Type B pancreatic cell (in vitro differentiated cells): Measurements from ENCODE around the gene RIMS3. TPM values are rescaled to one million over a fixed set of nuclear protein-coding genes. Genes with fewer than 3 reads are reported as not detected.

Experiments used
- DNase-seq: peaks from one replicate; pipeline ENCODE4 v3.0.0; 2021; ENCODE audit warnings: mixed read lengths; ENCODE audit not compliant: unreplicated experiment; ENCODE audit errors: extremely low spot score
- H3K27ac Mint-ChIP-seq: 2 replicates; pipeline ENCODE4 v1.8.0; 2021; ENCODE audit warnings: mild to moderate bottlenecking, mixed read lengths
- H3K27me3 Mint-ChIP-seq: 2 replicates; pipeline ENCODE4 v1.8.0; 2021; ENCODE audit warnings: mixed read lengths
- H3K36me3 Mint-ChIP-seq: 2 replicates; pipeline ENCODE4 v1.8.0; 2021; ENCODE audit warnings: mixed read lengths
- H3K4me1 Mint-ChIP-seq: one replicate; pipeline ENCODE4 v1.8.0; 2021; ENCODE audit warnings: mixed read lengths; ENCODE audit not compliant: unreplicated experiment
- H3K4me3 Mint-ChIP-seq: 2 replicates; pipeline ENCODE4 v1.8.0; 2021; ENCODE audit warnings: mild to moderate bottlenecking, mixed read lengths
- H3K9me3 Mint-ChIP-seq: 2 replicates; pipeline ENCODE4 v1.8.0; 2021; ENCODE audit warnings: mixed read lengths
- CTCF ChIP-seq: fragments of 200-600 bp; sonication (generic); conservative IDR thresholded peaks from 2 replicates; pipeline ENCODE4 v1.5.0; 2021; ENCODE audit warnings: antibody characterized with exemption, mild to moderate bottlenecking
- total RNA-seq: library from RNA; stranded (reverse); gene quantifications from 2 replicates; pipeline ENCODE4 v1.2.1, GENCODE V29; 2021; ENCODE audit warnings: low replicate concordance

The RIMS3 gene
- total RNA-seq, 1 donor from 2014 or later: 4.2 TPM

GRCh38 chr1:40646315-40646714 lies 19.2 kb downstream of the RIMS3 start:
- no peak for DNase-seq
- Mint-ChIP-seq H3K27ac (no peak overlapping the region), H3K27me3 (no peaks in the 10 kb centered on the region), H3K4me3 (no peak overlapping the region), H3K4me1 (no peaks in the 10 kb centered on the region), H3K36me3 (no peaks in the 10 kb centered on the region), H3K9me3 (no peaks in the 10 kb centered on the region)
- no peak for TF ChIP-seq CTCF

GRCh38 chr1:40645118-40645680 lies 20.3 kb downstream of the RIMS3 start:
- Mint-ChIP-seq H3K27ac (no peak overlapping the region), H3K27me3 (no peaks in the 10 kb centered on the region)

GRCh38 chr1:40641601-40642242 lies 23.8 kb downstream of the RIMS3 start:
- H3K4me1 Mint-ChIP-seq: no peaks in the 10 kb centered on the region
- no peaks in the 10 kb centered on the region for H3K27me3 Mint-ChIP-seq
- no peaks in the 10 kb centered on the region for H3K9me3 Mint-ChIP-seq
- no peaks in the 10 kb centered on the region for H3K36me3 Mint-ChIP-seq
- no peak overlapping the region for H3K27ac Mint-ChIP-seq
- no peak for DNase-seq
- no peak for TF ChIP-seq CTCF
- no peak overlapping the region for H3K4me3 Mint-ChIP-seq

More at GRCh38 chr1:40645118-40645680, 20.3 kb downstream of the RIMS3 start:
- no peaks in the 10 kb centered on the region for H3K9me3 Mint-ChIP-seq
- no peak for TF ChIP-seq CTCF
- no peaks in the 10 kb centered on the region for H3K36me3 Mint-ChIP-seq
- H3K4me1 Mint-ChIP-seq: no peaks in the 10 kb centered on the region
- H3K4me3 Mint-ChIP-seq: no peak overlapping the region
- no peak for DNase-seq

GRCh38 chr1:40640314-40641076 lies 25.0 kb downstream of the RIMS3 start:
- Mint-ChIP-seq H3K4me3 (no peak overlapping the region), H3K27ac (no peak overlapping the region), H3K27me3 (no peaks in the 10 kb centered on the region), H3K36me3 (no peaks in the 10 kb centered on the region), H3K4me1 (no peaks in the 10 kb centered on the region), H3K9me3 (no peaks in the 10 kb centered on the region)
- TF ChIP-seq CTCF: no peak
- no peak for DNase-seq

DNA sequence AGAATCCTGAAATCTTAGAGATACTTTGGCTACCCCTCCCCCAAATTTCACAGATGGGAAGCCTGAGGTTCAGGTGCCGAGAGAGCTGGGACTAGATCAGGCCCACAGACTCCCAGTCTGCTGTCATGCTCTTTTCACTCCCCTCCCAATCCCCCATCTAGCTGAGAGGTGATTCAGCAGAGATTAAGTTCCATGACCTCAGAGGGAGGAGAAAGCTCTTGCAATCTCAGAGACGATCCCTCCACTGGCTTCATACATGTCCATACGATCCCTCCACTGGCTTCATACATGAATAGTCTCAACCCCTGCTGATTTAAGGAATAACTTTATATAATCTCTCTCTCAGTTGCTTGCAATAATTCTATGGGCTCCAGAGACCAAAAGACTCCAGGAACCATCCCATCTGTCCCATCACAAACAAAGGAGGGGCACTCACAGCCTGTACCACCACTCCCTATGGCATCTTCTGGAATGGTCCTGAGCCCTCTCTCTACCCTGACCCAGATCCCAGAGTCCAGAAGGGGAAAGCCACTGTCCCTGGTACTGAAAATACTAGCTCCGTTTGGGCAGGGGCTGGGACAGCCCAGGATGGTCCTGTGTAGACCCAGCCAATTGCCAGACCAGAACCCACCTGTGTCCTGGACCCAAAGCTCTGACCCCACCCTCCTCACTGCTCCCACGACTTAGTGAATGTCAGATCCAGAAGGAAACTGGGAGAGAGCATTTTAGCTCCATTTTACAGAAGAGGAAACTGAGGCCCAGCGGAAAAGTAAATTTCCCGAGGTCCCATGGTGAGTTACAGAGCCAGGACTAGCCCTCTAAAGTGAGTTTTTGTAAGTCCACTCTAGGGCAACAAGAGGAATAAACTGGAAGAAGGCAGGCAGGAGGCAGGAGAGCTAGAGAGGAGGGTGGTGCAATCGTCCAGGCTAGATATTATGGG lies 27.1 kb downstream of the RIMS3 start:
- H3K4me3 Mint-ChIP-seq: no peak overlapping the region
- no peaks in the 10 kb centered on the region for H3K9me3 Mint-ChIP-seq
- H3K27ac Mint-ChIP-seq: no peak overlapping the region
- no peaks in the 10 kb centered on the region for H3K4me1 Mint-ChIP-seq
- no peaks in the 10 kb centered on the region for H3K36me3 Mint-ChIP-seq
- H3K27me3 Mint-ChIP-seq: no peaks in the 10 kb centered on the region
- DNase-seq: no peak
- TF ChIP-seq CTCF: no peak
